ENCODE measurements around the gene VCX3A.
"Not testable (repeated sequence)": the region's sequence is repeated elsewhere in the genome, so short reads cannot be mapped to it uniquely, and the experiment has no call there.

VCX3A gene

GRCh38 chrX:6535018-6535417, at the start of gene VCX3A:
Gene VCX3A (minus strand): TSS chrX:6535118. CDS start chrX:6534497, 621 bp downstream.
- DNase-seq; intact Hi-C loops (cut with DNase I): not testable (repeated sequence)

DNA sequence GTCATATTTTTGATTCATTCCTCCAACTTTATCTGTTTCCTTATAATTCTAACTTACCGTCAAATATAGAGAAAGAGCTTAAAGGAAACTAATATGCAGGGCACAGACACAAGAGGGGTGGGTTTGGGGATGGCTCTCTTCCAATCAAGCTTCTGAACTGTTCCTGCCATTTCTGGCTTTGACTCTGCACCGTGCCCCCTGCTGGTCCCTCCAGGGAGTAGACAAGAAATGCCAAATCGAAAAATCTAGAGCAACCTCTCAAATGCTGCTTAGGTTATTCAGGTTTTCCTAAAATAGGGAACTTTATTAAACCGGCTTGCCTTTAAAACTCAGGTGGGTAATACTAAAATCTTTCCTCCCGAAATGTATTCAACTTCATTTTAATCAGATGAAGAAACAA, 39.8 kb upstream of the VCX3A start:
- no peak for DNase-seq
- intact Hi-C loops (cut with DNase I): no loop called here

DNA sequence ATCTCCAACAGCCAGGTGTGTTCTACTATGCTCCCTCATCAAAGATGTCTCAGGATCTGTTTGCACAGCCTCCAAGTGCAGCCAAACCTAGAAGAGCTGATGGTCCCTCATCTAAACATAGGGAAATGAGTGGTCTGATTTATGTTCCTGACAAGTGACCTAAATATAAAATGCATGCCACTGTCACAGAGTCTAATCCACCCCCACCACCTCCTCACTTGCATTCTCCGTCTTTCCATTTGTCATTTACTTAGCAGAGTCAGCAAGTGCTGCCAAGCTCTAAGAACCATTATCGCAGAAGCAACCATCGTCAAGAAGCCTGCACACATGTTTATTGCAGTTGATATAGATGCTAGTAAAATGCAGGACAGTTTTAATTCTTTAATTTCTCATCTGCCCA, 33.1 kb upstream of the VCX3A start:
- intact Hi-C loops (cut with DNase I): no loop called here
- DNase-seq: no peak

DNA sequence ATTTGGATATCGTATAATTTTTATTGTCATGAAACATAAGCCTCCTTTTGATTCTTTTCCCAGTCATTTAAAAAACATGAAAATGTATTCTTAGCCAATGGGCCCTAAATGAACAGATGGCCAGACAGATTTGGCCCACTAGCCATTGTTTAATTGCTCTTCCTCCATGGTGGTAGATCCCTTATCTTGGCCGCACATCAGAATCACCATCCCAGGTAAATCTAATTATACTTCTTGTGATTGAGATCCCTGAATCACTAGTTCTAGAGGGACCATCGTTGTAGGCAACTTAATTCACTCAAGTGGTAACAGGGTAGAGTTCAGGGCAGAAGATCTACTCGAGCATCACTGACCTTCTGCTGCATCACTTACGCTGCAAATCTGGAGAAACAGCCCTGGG, 24.1 kb upstream of the VCX3A start:
- intact Hi-C loops (cut with DNase I): no loop called here
- DNase-seq: no peak

DNA sequence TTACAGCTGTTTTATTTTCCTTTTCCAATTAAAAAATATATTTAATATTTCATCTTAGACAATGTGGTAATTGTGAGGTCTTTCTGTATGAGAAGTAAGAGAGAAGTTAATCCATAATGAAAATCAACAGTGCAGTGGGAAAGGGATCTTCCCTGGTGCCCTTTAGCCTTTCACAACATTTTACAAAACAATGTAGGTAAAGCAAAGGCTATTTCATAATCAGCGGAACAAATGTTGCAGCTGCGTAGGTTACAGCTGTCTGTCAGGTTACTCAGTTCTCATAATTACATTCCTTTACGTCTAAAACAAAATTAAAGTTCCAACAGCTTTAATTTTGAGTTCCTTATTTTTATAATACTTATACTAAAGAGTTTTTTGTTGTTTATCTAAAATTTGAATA, 22.8 kb upstream of the VCX3A start:
- DNase-seq: no peak
- intact Hi-C loops (cut with DNase I): no loop called here

DNA sequence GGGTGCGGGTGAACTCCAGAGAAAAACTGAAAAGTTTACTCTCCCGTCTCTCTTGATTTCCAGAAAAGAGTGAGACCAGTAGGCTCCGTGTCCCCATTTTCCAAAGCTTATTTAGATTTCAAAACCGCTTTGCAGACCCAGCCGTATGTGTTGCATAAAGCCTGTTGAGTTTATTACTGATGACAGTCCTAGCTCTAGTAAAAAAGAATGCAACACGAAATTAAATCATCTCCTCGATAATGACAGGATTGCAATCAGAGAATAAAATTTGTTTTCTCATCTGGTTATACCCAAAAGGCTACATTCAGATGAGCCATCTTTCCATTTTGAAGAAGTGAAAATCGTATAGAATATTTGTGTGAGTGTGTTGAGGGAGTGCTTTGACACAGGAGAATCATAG, 16.1 kb upstream of the VCX3A start:
- DNase-seq: no peak
- intact Hi-C loops (cut with DNase I): no loop called here

DNA sequence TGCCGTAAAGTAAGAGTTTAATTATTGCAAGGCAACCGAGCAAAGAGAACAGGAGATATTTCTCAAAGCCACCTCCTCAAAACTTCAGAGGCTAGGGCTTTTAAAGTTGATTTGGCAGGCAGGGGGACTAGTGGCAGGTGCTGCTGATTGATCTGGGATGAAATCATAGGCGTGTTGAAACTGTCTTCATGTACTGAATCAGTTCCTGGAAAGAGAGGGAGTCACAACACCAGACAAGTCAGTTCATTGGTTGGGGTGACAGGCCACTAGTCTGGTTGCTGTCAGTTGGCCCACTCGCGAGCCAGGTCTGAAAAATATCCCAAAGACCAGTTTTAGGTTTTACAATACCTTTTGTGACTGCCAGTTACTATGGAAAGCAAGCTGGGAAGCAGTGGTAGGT, 10.8 kb upstream of the VCX3A start:
- intact Hi-C loops (cut with DNase I): no loop called here

DNA sequence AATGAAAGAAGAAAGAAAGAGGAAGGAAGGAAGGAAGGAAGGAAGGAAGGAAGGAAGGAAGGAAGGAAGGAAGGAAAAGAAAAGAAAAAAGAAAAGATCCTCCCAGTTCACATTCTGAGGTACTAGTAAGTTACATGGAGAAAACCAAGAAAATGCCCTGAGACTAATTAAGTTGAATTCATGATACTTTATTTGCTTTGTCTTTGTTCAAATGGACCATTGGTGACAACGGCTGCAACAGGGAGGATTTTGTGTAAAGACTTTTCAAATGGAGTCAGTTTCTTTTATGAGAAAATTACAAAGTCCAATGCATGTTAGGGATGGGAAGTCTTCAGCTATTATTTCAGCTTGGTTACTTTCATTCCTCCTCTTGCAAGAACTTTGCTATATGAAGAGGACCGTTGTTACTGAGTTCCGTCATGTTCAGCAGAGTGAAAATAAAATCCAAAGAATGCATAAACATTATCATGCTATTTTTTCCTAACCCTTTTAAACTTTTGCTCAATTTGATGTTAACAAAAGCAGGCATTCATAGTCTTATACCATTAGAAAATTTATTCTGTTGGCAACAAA, 8.3 kb downstream of the VCX3A start:
- intact Hi-C loops (cut with DNase I): no loop called here
- DNase-seq: no peak

More for the DNA sequence above, 10.8 kb upstream of the VCX3A start:
- no peak for DNase-seq

- no peak for DNase-seq
These were observed 17.5 kb downstream of the VCX3A start for GRCh38 chrX:6517376-6517775.

DNA sequence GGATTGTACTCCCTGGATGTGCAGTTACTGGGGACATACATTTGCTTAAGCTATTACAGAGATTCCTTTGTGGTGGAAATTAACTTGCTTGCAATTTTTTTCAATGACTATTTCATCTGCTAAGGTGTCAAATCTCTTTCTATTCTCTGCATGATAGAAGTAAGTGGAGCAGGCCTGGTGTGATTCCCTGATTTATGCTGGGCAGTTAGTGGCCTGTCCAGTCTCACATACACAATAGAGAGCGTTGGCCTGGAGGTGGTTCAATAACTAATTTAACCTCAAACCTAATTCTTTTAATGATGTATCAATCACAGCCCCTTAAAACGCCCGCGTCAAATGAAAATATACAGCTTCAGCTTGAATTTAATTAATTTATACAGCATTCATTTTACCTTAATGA, 28.5 kb downstream of the VCX3A start:
- no peak for DNase-seq
- intact Hi-C loops (cut with DNase I): no loop called here

More at GRCh38 chrX:6517376-6517775, 17.5 kb downstream of the VCX3A start:
- intact Hi-C loops (cut with DNase I): no loop called here

GRCh38 chrX:6505960-6506359, 29.0 kb downstream of the VCX3A start:
- DNase-seq: no peak
- intact Hi-C loops (cut with DNase I): no loop called here

DNA sequence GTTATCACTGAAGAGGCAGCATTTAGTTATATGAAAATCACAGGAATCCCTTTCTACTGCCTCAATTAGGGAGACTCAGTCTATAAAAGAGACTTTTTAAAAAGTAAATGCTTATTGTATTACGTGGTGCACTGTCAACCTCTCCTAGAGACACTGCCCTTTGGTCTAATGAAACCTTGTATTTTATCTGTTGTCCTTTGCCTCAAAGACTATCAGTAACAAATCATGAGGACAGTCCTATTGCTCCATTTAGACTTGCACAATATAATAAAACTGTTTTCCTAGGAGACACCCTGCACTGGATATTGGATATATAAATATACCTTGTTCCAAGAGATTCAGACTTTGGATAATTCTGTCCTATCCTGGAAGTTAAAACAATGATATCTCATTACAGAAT, 34.2 kb downstream of the VCX3A start:
- DNase-seq: no peak
- intact Hi-C loops (cut with DNase I): no loop called here

DNA sequence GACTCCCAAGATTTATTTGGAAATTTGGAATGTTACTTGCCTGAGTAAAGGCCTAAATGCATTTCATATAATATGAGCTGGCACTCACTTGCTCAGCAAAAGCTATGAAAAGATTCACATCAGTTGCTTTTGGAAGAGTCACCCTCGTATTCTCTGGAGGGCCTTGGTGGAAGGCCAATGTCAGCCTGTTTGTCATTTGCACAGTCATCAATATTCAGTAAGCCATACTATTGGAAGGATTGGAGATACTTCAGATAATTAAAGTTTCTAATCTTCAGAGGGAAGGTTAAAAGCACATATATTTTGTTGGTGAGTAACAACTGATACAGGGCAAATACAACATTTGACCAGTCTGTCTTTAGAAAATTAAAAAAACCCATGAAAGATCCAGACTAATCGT, 36.6 kb downstream of the VCX3A start:
- intact Hi-C loops (cut with DNase I): no loop called here
- DNase-seq: no peak
